ENCODE measurements around the gene EFHC2.

The EFHC2 gene

GRCh38 chrX:44343412-44344141, at the start of gene EFHC2:
EFHC2 (minus strand) TSS chrX:44343672; CDS start chrX:44343588, 84 bp downstream.
- no peak for FAIRE-seq

- no peak for FAIRE-seq
Measured at GRCh38 chrX:44392767-44393166, 49.3 kb upstream of the EFHC2 start.

DNA sequence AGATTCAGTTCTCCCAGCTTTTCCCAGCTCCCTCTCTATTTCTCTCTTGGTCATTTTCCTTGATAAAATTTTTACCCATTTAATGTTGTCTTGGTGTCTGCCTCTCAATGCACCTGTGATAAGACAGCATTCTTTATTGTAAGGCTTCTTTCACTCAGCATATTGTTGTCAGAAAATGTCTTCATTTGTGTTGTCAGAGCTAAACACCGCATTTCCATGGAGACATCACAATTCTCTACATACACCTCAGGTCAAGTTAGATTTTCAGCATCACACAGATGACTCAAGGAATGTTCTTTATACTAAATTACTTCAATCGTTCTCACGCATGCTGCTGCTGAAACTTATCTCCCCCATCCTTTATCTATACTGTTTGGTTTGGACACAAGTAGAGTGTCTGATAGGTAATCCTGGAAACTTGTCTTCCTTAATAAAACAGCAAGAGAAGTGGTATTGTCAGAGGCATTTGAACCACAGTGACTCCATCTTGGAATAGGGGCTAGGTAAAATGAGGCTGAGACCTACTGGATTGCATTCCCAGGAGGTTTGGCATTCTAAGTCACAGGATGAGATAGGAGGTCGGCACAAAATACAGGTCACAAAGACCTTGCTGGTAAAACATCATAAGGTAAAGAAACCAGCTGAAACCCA, 41.3 kb upstream of the EFHC2 start:
- FAIRE-seq: no peak

GRCh38 chrX:44382871-44383270, 39.4 kb upstream of the EFHC2 start:
- FAIRE-seq: no peak

DNA sequence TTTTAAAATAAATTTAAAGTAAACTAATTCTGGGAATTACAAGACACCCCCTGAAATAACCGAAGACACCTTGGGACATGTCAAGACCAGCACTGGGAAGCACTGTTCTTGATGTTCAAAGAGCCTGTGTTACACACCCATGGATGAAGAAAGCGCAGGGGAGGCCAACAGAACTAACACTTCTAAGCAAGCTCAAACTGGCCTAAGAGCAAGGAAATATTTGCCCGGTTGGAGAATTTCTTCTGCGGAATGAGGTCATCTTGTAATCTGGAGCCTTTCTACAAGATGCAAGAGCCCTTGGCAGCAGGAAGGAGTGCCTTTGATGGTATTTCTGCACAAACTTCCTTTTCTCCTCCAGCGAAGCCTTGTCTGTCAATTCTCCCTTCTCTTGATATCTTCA, 9.3 kb upstream of the EFHC2 start:
- FAIRE-seq: no peak

DNA sequence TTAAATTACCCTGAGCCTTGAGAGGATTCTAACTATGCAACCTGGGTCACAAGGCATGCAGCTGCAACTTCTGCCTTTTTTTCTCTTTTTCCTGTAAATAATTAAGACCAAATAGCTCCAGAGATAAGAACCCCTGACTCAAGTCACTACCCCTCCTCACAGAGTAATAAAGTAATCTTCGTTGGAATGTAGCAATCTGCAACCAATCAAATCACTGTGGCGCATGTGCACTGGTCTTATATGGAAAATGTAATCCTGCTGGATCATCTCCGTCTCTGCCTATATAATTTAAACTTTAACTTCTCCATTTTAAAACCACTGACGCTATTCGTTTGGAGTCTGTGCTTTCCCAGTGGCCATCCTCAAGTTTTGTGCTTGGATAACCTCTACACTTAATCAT, 6.1 kb upstream of the EFHC2 start:
- no peak for FAIRE-seq

GRCh38 chrX:44344687-44345086, 1.2 kb upstream of the EFHC2 start:
- no peak for FAIRE-seq

DNA sequence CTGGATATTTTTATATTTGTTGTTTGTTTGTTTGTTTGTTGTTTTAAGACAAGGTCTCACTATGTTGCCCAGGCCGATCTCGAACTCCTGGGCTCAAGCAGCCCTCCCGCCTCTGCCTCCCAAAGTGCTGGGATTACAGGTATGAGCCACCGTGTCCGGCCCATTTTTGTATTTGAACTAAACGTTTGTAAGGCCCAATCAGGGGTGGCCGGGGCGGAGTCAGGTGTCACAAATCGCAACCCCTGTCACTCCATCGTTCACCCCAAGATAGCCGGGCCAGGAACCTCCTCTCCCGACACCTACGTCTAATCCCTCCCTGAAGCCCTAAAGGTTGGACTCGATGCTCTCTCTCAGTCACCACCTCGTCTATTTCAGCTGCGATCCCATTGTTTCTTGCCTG, 722 bp upstream of the EFHC2 start:
- no peak for FAIRE-seq

DNA sequence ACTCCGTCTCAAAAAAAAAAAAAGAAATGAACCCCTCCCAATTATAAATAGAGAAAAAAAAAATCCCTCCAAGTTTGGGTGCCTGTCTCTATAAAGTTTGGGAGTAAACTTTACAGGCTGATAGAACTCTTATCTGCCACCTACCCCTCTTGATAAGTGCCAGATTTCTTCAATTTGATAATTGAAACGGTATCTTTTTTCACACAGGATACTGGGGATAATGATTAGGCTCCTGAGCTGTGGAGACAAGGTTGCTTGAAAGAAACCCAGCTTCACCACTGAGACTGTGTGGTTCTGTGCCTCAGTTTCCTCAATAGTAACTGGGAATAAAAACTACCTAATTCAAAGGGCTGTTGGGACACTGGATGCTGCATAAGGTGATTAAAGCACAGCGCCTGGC, 606 bp downstream of the EFHC2 start:
- no peak for FAIRE-seq

- no peak for FAIRE-seq
Measured at GRCh38 chrX:44338361-44338760, 5.1 kb downstream of the EFHC2 start.

DNA sequence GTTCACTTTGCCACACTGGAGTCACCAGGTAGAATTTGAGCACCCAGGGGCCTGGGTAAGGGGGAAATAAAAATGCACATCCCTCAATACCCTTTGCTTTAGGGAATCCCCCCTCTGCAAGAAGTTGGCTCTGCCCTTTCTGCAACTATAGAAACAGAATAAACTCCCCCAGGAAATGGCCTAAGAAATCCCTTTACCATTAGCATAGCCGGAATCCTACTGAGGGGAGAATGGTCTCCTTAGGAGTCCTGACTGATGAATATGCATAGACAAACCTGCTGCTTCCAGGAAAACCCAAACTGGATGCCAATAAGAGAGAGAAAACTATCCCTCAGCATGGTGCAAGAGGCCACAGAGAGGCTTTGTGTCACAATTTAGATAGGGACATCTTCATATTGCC, 11.0 kb downstream of the EFHC2 start:
- no peak for FAIRE-seq

- no peak for FAIRE-seq
Measured at GRCh38 chrX:44330227-44330626, 13.2 kb downstream of the EFHC2 start.

GRCh38 chrX:44319550-44319949, 23.9 kb downstream of the EFHC2 start:
- no peak for FAIRE-seq

GRCh38 chrX:44317181-44317580, 26.3 kb downstream of the EFHC2 start:
- FAIRE-seq: no peak

- no peak for FAIRE-seq
Measured at GRCh38 chrX:44314808-44315207, 28.7 kb downstream of the EFHC2 start.

DNA sequence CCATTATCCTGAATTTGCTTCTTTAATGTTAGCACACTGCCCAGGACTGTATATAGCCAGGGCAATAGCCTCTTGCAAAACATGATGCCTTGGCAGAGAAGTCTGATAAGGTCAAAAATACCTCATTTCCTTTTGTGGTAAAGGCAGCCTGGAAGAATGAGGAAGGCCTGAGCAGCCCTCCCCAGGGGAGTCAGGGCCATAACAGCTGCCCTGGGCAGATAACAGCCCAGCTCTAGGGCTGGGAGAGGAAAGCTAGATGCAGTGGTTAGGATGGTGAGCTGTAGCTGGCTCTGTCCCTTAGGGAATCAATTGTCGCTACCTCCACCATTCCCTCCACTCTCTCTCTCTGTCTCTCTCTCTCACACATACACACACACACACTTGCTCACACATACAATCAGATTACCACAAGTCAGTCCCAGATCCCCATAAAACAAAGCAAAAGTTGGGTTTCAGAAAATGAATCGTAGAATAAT, 29.2 kb downstream of the EFHC2 start:
- no peak for FAIRE-seq

- no peak for FAIRE-seq
Measured at GRCh38 chrX:44312421-44312820, 31.1 kb downstream of the EFHC2 start.

DNA sequence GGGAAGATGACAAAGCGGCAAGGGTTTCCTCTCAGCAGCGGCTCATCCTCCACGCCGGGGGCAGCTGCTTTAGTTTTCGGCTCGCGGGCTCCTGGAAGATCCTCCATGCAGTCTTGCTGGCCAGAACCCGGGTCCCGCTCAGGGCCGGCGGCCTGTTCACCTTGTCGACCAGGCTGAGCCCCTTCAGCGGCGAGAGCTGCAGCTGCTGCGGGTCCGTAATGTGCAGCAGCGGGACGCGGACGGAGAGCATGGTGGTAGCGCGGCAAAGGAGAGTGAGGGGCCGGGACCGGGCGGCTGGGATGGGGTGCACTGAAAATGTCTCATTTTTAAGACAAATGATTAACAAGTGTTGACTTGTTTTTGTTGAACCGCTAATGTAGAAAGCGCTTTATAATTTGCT, 33.2 kb downstream of the EFHC2 start:
- FAIRE-seq: no peak

- no peak for FAIRE-seq
Measured at GRCh38 chrX:44308869-44309268, 34.6 kb downstream of the EFHC2 start.

DNA sequence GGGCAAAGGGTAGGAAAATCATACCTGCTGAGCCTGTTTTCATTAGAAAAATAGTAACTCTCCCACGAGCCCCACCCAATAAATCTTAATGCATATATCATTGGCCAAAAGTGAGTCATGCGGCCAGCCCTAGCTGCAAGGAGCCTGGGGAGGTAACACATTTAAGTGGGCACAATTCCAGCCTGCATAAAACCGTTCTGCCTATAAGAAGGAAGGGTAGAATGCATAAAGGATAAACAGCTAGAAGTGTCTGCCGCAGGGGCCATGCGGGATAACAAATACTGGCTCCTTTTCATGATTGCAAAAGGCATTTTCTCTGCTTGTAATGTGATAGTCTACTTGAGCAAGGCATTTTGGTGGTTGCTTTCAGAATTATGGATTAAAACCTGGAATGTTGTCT, 37.1 kb downstream of the EFHC2 start:
- no peak for FAIRE-seq

DNA sequence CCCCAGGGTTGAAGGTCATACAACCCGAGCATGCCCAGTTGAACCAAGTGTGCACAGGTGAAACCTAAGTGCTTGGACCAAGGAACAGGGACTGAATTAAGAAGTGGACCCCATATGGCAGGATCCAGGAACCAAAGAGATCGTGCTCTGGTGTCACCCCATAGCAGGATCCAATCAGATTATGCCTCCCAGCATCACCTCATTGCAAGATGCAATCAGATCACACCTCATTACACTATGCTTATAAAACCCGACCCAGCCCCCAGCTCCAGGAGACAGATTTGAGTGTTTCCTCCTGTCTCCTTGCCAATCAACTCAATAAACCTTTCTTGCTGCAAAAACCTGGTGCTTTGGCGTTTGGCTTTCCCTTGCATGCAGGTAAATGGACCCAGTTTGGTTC, 37.6 kb downstream of the EFHC2 start:
- no peak for FAIRE-seq

DNA sequence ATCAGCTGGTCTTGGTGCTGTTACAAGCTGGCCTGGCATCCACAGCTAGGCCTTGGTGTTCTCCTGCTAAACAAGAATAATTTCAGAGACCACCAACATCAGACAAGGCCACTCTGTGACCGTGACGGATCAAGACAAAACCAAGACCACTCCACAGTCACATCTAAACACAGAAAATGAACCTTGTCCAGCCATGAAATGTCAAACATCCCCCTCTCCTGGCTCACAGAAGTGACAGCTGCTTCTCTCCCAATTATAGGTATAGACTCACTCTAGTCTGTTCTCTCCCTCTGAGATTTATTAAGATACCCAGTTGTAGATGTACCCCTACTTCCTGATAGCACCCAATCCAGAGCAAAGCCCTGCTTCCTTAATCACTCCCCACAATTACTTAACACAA, 40.4 kb downstream of the EFHC2 start:
- FAIRE-seq: no peak

DNA sequence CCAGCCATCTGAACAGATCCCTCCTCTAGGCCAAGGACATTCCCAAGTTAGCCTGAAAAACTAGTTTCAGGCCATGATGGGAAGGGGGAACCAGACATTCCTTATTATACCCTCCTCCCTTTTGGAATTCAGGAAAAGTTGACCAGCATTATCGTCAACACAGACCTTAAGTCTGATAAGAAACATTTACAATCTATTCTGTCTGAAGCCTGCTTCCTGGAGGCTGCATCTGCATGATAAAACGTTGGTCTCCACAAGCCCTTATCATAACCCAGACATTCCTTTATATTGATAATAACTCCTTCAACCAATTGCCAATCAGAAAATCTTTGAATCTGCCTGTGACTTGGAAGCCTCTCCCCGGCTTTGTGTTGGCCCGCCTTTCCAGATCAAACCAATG, 44.3 kb downstream of the EFHC2 start:
- FAIRE-seq: no peak

GRCh38 chrX:44291468-44292092, 51.9 kb downstream of the EFHC2 start:
- FAIRE-seq: no peak
